AG04450 (cell line): ENCODE results near the gene TFAP2E. TPM values are rescaled to one million over a fixed set of nuclear protein-coding genes. Genes with fewer than 3 reads are reported as not detected.
A peak's percentile ranks its signal among the peaks of the same experiment; 100 is the strongest.

ENCODE experiments used
- CTCF ChIA-PET: fragments of 300-600, 350-600 bp; formaldehyde crosslinking; extraction: SDS; loops from one replicate; lab custom pipeline; 2022; ENCODE audit warnings: antibody characterized with exemption, inconsistent platforms; lab: Charles Lee
- POLR2A ChIA-PET: fragments of 350-600 bp; formaldehyde crosslinking; extraction: SDS; loops from one replicate; lab custom pipeline; 2021; ENCODE audit warnings: antibody characterized with exemption, inconsistent platforms; lab: Yijun Ruan, JAX
- DNase-seq: peaks from one replicate; pipeline ENCODE4 v3.0.0-alpha.2; 2011; ENCODE audit warnings: low read depth, low spot score
- H3K27ac ChIP-seq: one replicate; pipeline ENCODE4 v1.5.1; 2012; ENCODE audit warnings: low read depth, low read length, control low read depth
- H3K27me3 ChIP-seq: one replicate; pipeline ENCODE4 v1.6.0; 2012; ENCODE audit warnings: low read length; ENCODE audit not compliant: control insufficient read depth, insufficient read depth
- H3K4me3 ChIP-seq: 2 replicates; pipeline ENCODE4 v1.5.1; 2011; ENCODE audit warnings: mild to moderate bottlenecking, low read depth, low read length, control low read depth
- H3K9me3 ChIP-seq: 2 replicates; pipeline ENCODE4 v1.5.1; 2012; ENCODE audit warnings: low read length; ENCODE audit not compliant: control insufficient read depth, insufficient read depth
- polyA plus RNA-seq: library from polyadenylated mRNA; depleted of rRNA; stranded (reverse); fragments of >200 nt; gene quantifications from 2 replicates; pipeline ENCODE4 v1.2.3, GENCODE V29; 2011; rRNA removed
- TF ChIP-seq, protein P1 (sequence below): IDR thresholded peaks from 2 replicates; pipeline ENCODE4 v1.5.1; 2011; ENCODE audit warnings: low read depth, low read length, control low read depth, inconsistent platforms

Gene TFAP2E
- polyA plus RNA-seq, 1 experiment, result 0.05 TPM

DNA sequence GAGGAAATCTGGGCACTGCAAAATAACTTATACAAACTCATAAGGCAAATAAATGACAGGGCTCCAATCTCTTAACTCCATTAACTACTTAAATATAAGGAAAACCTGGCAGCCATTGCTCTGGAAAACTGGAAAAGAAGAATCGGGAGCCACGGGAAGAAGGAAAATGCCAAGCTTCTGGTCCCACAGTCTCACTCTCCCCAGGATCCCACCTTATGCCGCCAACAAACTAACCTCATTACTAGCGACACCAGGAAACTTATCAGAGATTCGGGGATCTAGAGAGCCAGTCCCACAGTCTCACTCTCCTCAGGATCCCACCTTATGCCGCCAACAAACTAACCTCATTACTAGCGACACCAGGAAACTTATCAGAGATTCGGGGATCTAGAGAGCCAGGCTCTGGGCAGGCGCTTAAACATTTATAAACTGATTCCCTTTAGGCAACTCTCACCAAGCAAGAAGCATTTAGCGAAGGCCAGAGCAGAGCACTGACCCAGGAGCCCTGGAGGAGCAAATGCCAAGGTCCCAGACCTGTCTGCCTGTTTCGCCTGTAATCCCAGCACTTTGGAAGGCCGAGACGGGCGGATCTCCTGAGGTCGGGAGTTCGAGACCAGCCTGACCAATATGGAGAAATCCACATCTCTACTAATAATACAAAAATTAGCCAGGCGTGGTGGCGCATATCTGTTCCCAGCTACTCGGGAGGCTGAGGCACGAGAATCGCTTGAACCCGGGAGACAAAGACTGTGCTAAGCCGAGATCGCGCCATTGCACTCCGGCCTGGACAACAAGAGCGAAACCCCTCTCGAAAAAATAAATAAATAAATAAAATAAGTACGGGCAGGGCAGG is 67.5 kb downstream of the TFAP2E start:
- peaks cover 4% of the 10 kb centered on the region for H3K27me3 ChIP-seq
- CTCF ChIA-PET, result interaction anchor here (0.9 kb wide), 1 partner anchor 788 kb away, joined by 3 read pairs; no protein-coding TSS in a partner anchor
- peak overlapping the region; percentile 92 for H3K4me3 ChIP-seq
- no peak for DNase-seq
- POLR2A ChIA-PET, result no interaction called here
- TF ChIP-seq, protein P1, sequence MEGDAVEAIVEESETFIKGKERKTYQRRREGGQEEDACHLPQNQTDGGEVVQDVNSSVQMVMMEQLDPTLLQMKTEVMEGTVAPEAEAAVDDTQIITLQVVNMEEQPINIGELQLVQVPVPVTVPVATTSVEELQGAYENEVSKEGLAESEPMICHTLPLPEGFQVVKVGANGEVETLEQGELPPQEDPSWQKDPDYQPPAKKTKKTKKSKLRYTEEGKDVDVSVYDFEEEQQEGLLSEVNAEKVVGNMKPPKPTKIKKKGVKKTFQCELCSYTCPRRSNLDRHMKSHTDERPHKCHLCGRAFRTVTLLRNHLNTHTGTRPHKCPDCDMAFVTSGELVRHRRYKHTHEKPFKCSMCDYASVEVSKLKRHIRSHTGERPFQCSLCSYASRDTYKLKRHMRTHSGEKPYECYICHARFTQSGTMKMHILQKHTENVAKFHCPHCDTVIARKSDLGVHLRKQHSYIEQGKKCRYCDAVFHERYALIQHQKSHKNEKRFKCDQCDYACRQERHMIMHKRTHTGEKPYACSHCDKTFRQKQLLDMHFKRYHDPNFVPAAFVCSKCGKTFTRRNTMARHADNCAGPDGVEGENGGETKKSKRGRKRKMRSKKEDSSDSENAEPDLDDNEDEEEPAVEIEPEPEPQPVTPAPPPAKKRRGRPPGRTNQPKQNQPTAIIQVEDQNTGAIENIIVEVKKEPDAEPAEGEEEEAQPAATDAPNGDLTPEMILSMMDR, result no peak
- peaks cover 3% of the 10 kb centered on the region; the same call in 1 of the 2 replicates for H3K9me3 ChIP-seq
- no peak overlapping the region for H3K27ac ChIP-seq

DNA sequence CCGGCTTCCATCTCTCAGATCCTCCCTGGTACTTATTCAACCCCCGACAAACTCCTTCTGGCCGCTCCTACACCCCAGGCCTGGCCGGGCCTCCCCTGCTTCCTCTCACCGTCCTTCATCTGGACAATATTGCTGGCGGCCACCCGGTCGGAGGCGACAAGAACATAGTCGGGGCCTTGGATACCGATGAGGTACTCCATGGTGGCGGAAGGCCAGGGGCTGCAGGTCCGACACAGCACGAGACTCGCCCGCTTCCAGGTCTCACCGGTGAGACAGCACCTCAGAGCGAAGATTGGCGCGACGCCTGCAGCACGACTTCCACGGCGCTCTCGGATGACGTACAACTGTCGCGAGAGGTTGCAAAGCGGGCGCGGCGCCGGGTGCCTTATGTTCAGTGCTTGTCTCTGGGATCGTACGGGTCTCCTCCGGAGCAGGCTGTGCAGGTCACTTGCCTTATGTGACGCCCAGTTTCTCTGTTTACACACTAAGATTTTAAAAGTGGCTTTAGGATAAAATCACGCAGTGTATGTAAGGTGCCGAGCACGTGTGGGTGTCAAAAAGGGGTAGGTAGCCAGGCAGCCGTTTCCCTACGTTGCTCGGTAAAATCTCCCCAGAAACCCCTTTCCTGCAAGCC is 68.2 kb downstream of the TFAP2E start, which contains the start of gene PSMB2:
Gene PSMB2 (minus strand): TSS at position 294 of the 634 bp plus-strand sequence. CDS start 94 bp downstream, at position 200.
- POLR2A ChIA-PET, result interaction anchor here (0.7 kb wide), 1 partner anchor 521 kb away, joined by 8 read pairs; no protein-coding TSS in a partner anchor
- Histone ChIP-seq H3K9me3 (peaks cover 3% of the 10 kb centered on the region; the same call in 1 of the 2 replicates), H3K4me3 (peak within 1 kb of the TSS; percentile 92), H3K27me3 (peaks cover 11% of the 10 kb centered on the region), H3K27ac (peak within 1 kb of the TSS; percentile 82)
- peak; percentile 82 for DNase-seq
- TF ChIP-seq, protein P1, result no peak
- CTCF ChIA-PET, result interaction anchor here (1.2 kb wide), 1 partner anchor 72 kb away, joined by 4 read pairs; no protein-coding TSS in a partner anchor

DNA sequence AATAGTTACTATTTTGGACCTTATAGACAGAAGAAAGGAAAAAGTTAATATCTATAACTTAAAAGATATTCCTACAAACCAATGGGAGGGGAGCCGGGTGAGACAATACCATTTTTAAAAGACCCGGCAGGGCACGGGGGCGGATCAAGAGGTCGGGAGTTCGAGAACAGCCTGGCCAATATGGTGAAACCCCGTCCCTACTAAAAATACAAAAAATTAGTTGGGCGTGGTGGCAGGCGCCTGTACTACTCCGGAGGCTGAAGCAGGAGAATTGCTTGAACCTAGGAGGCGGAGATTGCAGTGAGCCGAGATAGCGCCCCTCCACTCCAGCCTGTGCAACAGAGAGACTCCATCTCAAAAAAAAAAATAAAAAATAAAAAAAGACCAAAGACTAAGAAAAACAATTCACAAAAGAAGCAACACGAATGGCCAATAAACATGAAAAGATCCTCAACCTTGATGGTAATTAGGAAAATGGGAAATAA is 69.4 kb downstream of the TFAP2E start:
- no peak for DNase-seq
- no peak overlapping the region for H3K27ac ChIP-seq
- TF ChIP-seq, protein P1, result no peak
- peaks cover 3% of the 10 kb centered on the region; the same call in 1 of the 2 replicates for H3K9me3 ChIP-seq
- POLR2A ChIA-PET, result no interaction called here
- H3K27me3 ChIP-seq, result peaks cover 14% of the 10 kb centered on the region
- CTCF ChIA-PET, result interaction anchor here (1.2 to 1.4 kb wide), 2 partner anchors 73 to 85 kb away, joined by 4 read pairs; no protein-coding TSS in a partner anchor
- H3K4me3 ChIP-seq, result peak overlapping the region; percentile 92

DNA sequence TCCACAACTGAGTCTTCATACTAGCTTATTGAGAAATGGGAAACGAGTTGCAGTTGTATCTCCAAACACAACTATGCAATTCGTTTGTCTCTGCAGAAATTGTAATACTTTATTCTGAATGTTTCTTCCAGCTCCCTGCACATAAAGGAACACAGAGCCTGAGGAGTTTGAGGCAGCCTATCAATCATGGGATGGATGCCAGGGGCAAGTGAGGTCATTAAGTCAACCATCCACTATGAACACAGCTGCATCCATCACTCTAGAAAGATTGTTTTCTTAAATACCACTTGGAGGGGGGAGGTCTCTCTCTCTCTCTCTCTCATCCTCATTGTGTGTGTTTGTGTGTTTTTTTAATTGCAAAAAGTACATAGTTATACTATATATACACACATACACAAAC is 71.1 kb downstream of the TFAP2E start:
- TF ChIP-seq, protein P1, result no peak
- DNase-seq, result no peak
- ChIA-PET POLR2A (no interaction called here), CTCF (interaction anchor here (1.2 kb wide), 1 partner anchor 71 kb away, joined by 3 read pairs; no protein-coding TSS in a partner anchor)
- Histone ChIP-seq H3K9me3 (peaks cover 3% of the 10 kb centered on the region; the same call in 1 of the 2 replicates), H3K27ac (no peak overlapping the region), H3K27me3 (peaks cover 14% of the 10 kb centered on the region), H3K4me3 (no peak overlapping the region)

Other genes starting within 250 kb of the TFAP2E start
- 53.2 and 69.5 TPM in 2 replicates for gene KIAA0319L, start 15.9 kb upstream of the TFAP2E start, polyA plus RNA-seq
- 16.7 and 22.6 TPM in 2 replicates for gene NCDN, start 15.5 kb upstream of the TFAP2E start, polyA plus RNA-seq
- 97.8 and 99.1 TPM in 2 replicates for gene PSMB2, start 68.2 kb downstream of the TFAP2E start, polyA plus RNA-seq
- gene C1orf216, start 145.6 kb downstream of the TFAP2E start, polyA plus RNA-seq, result 17.8 and 19.2 TPM in 2 replicates
- 3.0 and 3.8 TPM in 2 replicates for gene CLSPN, start 196.7 kb downstream of the TFAP2E start, polyA plus RNA-seq
- gene AGO4, start 234.7 kb downstream of the TFAP2E start, polyA plus RNA-seq, result 8.6 and 9.1 TPM in 2 replicates